Fibroblast of lung (primary cell): Measurements from ENCODE around the gene MRPS25. TPM values are rescaled to one million over a fixed set of nuclear protein-coding genes. Genes with fewer than 3 reads are reported as not detected.

Source experiments
- DNase-seq, 2 donors: peaks; one replicate each; pipeline versions ENCODE4 v3.0.0 to v3.0.0-alpha.2; 2010; ENCODE audit warnings: low read depth in 2 of 2
- H2AFZ ChIP-seq: 2 replicates; pipeline ENCODE4 v1.5.1; 2012; ENCODE audit warnings: low read length, control low read depth, inconsistent platforms
- H3K27ac ChIP-seq: 2 replicates; pipeline ENCODE4 v1.5.1; 2011; ENCODE audit warnings: low read length, control low read depth; ENCODE audit not compliant: insufficient read depth
- H3K27me3 ChIP-seq: 2 replicates; pipeline ENCODE4 v1.5.1; 2011; ENCODE audit warnings: mild to moderate bottlenecking, low read length; ENCODE audit not compliant: control insufficient read depth, insufficient read depth
- H3K36me3 ChIP-seq: 2 replicates; pipeline ENCODE4 v1.5.1; 2011; ENCODE audit warnings: low read length; ENCODE audit not compliant: control insufficient read depth, insufficient read depth
- H3K4me1 ChIP-seq: 2 replicates; pipeline ENCODE4 v1.5.1; 2011; ENCODE audit warnings: low read length; ENCODE audit not compliant: control insufficient read depth, insufficient read depth; ENCODE audit errors: extremely low read depth
- H3K4me2 ChIP-seq: 2 replicates; pipeline ENCODE4 v1.5.1; 2011; ENCODE audit warnings: low read length, control low read depth; ENCODE audit not compliant: insufficient read depth; ENCODE audit errors: extremely low read depth
- H3K4me3 ChIP-seq, 4 experiments: fragments of 200-600 bp in 1 of 4; sonication (generic) in 1 of 4; replicated peaks in 1 of 4; 2 replicates each; pipeline ENCODE4 v1.5.1; 2011 to 2016; ENCODE audit warnings: low read length in 4 of 4, low read depth in 3 of 4, mild to moderate bottlenecking in 3 of 4, control low read depth in 2 of 4, inconsistent platforms in 1 of 4, mixed read lengths in 1 of 4; ENCODE audit not compliant: insufficient read depth in 1 of 4; ENCODE audit errors: control extremely low read depth in 1 of 4
- H3K79me2 ChIP-seq: 2 replicates; pipeline ENCODE4 v1.5.1; 2012; ENCODE audit warnings: mild to moderate bottlenecking, low read length, inconsistent platforms; ENCODE audit not compliant: control insufficient read depth, insufficient read depth
- H3K9ac ChIP-seq: 2 replicates; pipeline ENCODE4 v1.5.1; 2011; ENCODE audit warnings: mild to moderate bottlenecking, low read length, control low read depth; ENCODE audit not compliant: insufficient read depth
- H3K9me3 ChIP-seq: 2 replicates; pipeline ENCODE4 v1.5.1; 2012; ENCODE audit warnings: low read depth, low read length; ENCODE audit not compliant: control insufficient read depth, insufficient read depth
- H4K20me1 ChIP-seq: 2 replicates; pipeline ENCODE4 v1.5.1; 2011; ENCODE audit warnings: low read length; ENCODE audit not compliant: control insufficient read depth, insufficient read depth; ENCODE audit errors: extremely low read depth
- EZH2 ChIP-seq: IDR thresholded peaks from 2 replicates; pipeline ENCODE4 v1.5.1; 2012; ENCODE audit warnings: low read length, control low read depth, mild to moderate bottlenecking; ENCODE audit errors: missing control alignments
- polyA plus RNA-seq, 2 donors: library from polyadenylated mRNA; depleted of rRNA in 1 of 2; stranded (reverse) in 1 of 2; unstranded in 1 of 2; fragments of >200 nt; gene quantifications; 2 replicates each; pipeline ENCODE4 v1.2.1, GENCODE V29; 2011 to 2012; ENCODE audit warnings: missing spikeins in 1 of 2
- total RNA-seq: library from RNA; depleted of rRNA; stranded (reverse); fragments of >200 nt; gene quantifications from 2 replicates; pipeline ENCODE4 v1.2.1, GENCODE V29; 2014
- TF ChIP-seq, protein P1 (sequence below), 2 donors: IDR thresholded peaks in 1 of 2; conservative IDR thresholded peaks in 1 of 2; 1 replicate in 1 of 2; 2 replicates in 1 of 2; pipeline ENCODE4 v1.5.1; 2011 to 2012; ENCODE audit warnings: low read length in 2 of 2, control low read depth in 1 of 2, inconsistent platforms in 1 of 2, low read depth in 1 of 2, mild to moderate bottlenecking in 1 of 2

MRPS25 gene
- total and polyA plus RNA-seq, 2 donors (not counting 1 experiment from before 2014, with no cell fraction given) = 16.5 to 17.4 TPM

DNA sequence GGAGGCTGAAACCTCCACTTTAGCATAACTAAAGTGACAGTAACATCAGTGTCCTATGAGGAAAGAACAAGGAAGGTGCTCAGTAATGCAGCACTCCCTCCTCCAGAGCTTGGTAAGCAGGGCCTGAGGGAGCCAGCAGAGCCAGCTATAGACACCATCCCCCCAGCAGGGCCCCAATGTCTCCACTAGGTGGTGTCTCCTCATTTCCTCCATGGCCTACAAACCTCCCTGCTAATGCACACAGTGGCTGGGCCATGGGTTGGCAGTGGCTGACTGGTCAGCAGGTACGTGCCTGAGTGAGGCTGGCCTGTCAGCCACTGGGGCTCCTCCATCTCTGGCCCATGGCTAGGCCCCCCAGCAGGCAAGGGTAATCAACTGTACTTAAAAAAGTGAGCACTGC is 13.6 kb downstream of the MRPS25 start:
- Histone ChIP-seq H3K4me2 (no peak overlapping the region), H3K9me3 (no peaks in the 10 kb centered on the region), H3K4me1 (no peaks in the 10 kb centered on the region), H3K9ac (no peak overlapping the region), H3K79me2 (peaks cover 12% of the 10 kb centered on the region), H2AFZ (no peak overlapping the region), H3K36me3 (peaks cover 16% of the 10 kb centered on the region), H3K4me3 (no peak overlapping the region), H3K27ac (no peak overlapping the region), H3K27me3 (no peaks in the 10 kb centered on the region), H4K20me1 (no peaks in the 10 kb centered on the region)
- peak; percentile 6 to 17 for DNase-seq
- no peak for TF ChIP-seq EZH2
- TF ChIP-seq, protein P1, sequence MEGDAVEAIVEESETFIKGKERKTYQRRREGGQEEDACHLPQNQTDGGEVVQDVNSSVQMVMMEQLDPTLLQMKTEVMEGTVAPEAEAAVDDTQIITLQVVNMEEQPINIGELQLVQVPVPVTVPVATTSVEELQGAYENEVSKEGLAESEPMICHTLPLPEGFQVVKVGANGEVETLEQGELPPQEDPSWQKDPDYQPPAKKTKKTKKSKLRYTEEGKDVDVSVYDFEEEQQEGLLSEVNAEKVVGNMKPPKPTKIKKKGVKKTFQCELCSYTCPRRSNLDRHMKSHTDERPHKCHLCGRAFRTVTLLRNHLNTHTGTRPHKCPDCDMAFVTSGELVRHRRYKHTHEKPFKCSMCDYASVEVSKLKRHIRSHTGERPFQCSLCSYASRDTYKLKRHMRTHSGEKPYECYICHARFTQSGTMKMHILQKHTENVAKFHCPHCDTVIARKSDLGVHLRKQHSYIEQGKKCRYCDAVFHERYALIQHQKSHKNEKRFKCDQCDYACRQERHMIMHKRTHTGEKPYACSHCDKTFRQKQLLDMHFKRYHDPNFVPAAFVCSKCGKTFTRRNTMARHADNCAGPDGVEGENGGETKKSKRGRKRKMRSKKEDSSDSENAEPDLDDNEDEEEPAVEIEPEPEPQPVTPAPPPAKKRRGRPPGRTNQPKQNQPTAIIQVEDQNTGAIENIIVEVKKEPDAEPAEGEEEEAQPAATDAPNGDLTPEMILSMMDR (conservative IDR thresholded peaks at IDR 0.05 in 1 of 2, IDR thresholded peaks at IDR 0.05 in 1 of 2; ENCODE audit: low read depth in 1 of 2, low read length in 2 of 2) = peak; percentile 50 to 71

- Histone ChIP-seq H3K36me3 (peaks cover 15% of the 10 kb centered on the region), H3K4me3 (no peak overlapping the region), H3K79me2 (peaks cover 9% of the 10 kb centered on the region), H2AFZ (no peak overlapping the region), H3K4me2 (no peak overlapping the region), H3K4me1 (no peaks in the 10 kb centered on the region), H3K9ac (no peak overlapping the region), H3K27ac (no peak overlapping the region), H3K9me3 (no peaks in the 10 kb centered on the region), H4K20me1 (no peaks in the 10 kb centered on the region), H3K27me3 (no peaks in the 10 kb centered on the region)
- TF ChIP-seq, protein P1 (conservative IDR thresholded peaks at IDR 0.05 in 1 of 2, IDR thresholded peaks at IDR 0.05 in 1 of 2; ENCODE audit: low read depth in 1 of 2, low read length in 2 of 2) = no peak
- no peak for TF ChIP-seq EZH2
- no peak for DNase-seq
These were observed 14.6 kb downstream of the MRPS25 start for GRCh38 chr3:15050405-15051092.

- no peak overlapping the region for H2AFZ ChIP-seq
- no peaks in the 10 kb centered on the region for H4K20me1 ChIP-seq
- peaks cover 18% of the 10 kb centered on the region for H3K36me3 ChIP-seq
- no peaks in the 10 kb centered on the region for H3K27me3 ChIP-seq
- no peak for DNase-seq
- H3K27ac ChIP-seq = no peak overlapping the region
- H3K4me3 ChIP-seq = no peak overlapping the region
- no peaks in the 10 kb centered on the region for H3K4me1 ChIP-seq
- no peaks in the 10 kb centered on the region for H3K9me3 ChIP-seq
- H3K79me2 ChIP-seq = peaks cover 6% of the 10 kb centered on the region
- TF ChIP-seq, protein P1 (conservative IDR thresholded peaks at IDR 0.05 in 1 of 2, IDR thresholded peaks at IDR 0.05 in 1 of 2; ENCODE audit: low read depth in 1 of 2, low read length in 2 of 2) = no peak
- TF ChIP-seq EZH2 = no peak
- no peak overlapping the region for H3K9ac ChIP-seq
- no peak overlapping the region for H3K4me2 ChIP-seq
These were observed 15.5 kb downstream of the MRPS25 start for GRCh38 chr3:15049584-15049983.
